ENCODE measurements around the gene CHCHD3. TPM values are rescaled to one million over a fixed set of nuclear protein-coding genes. Genes with fewer than 3 reads are reported as not detected.

Gene CHCHD3
- total RNA-seq, 3 donors from 2014 or later, result 71.9 to 76.4 (median 72.9) TPM

GRCh38 chr7:133119067-133119466 is 37.2 kb upstream of the CHCHD3 start:
- intact Hi-C loops (cut with DNase I, micrococcal nuclease), result no loop called here

GRCh38 chr7:133118261-133118660 is 36.4 kb upstream of the CHCHD3 start:
- Histone ChIP-seq H3K4me1 (ENCODE audit: low read depth) (no peaks in the 10 kb centered on the region), H3K9me3 (no peaks in the 10 kb centered on the region), H3K36me3 (ENCODE audit: low read depth) (no peaks in the 10 kb centered on the region), H3K4me3 (no peak overlapping the region)
- DNase-seq (no peak), ATAC-seq (no peak)
- no peak for TF ChIP-seq CTCF (IDR thresholded peaks at IDR 0.05)
- intact Hi-C loops (cut with DNase I, micrococcal nuclease), result no loop called here

More at GRCh38 chr7:133119067-133119466, 37.2 kb upstream of the CHCHD3 start:
- H3K9me3 ChIP-seq, result no peaks in the 10 kb centered on the region
- H3K4me3 ChIP-seq, result no peak overlapping the region
- DNase-seq (no peak), ATAC-seq (no peak)
- H3K36me3 ChIP-seq (ENCODE audit: low read depth), result no peaks in the 10 kb centered on the region
- no peaks in the 10 kb centered on the region for H3K4me1 ChIP-seq (ENCODE audit: low read depth)
- TF ChIP-seq CTCF (IDR thresholded peaks at IDR 0.05), result no peak

- no peaks in the 10 kb centered on the region for H3K9me3 ChIP-seq
- intact Hi-C loops (cut with DNase I, micrococcal nuclease), result no loop called here
- no peaks in the 10 kb centered on the region for H3K4me1 ChIP-seq (ENCODE audit: low read depth)
- DNase-seq, result no peak
- no peak for TF ChIP-seq CTCF (IDR thresholded peaks at IDR 0.05)
- no peaks in the 10 kb centered on the region for H3K36me3 ChIP-seq (ENCODE audit: low read depth)
- no peak overlapping the region for H3K4me3 ChIP-seq
- ATAC-seq, result no peak
These were observed 35.6 kb upstream of the CHCHD3 start for GRCh38 chr7:133117452-133117851.

- Histone ChIP-seq H3K36me3 (ENCODE audit: low read depth) (no peaks in the 10 kb centered on the region), H3K4me1 (ENCODE audit: low read depth) (no peaks in the 10 kb centered on the region), H3K4me3 (no peak overlapping the region), H3K9me3 (no peaks in the 10 kb centered on the region)
- DNase-seq (no peak), ATAC-seq (no peak)
- intact Hi-C loops (cut with DNase I, micrococcal nuclease), result no loop called here
- no peak for TF ChIP-seq CTCF (IDR thresholded peaks at IDR 0.05)
These were observed 33.7 kb upstream of the CHCHD3 start for GRCh38 chr7:133115596-133115995.

GRCh38 chr7:133114519-133114918 is 32.6 kb upstream of the CHCHD3 start:
- no peaks in the 10 kb centered on the region for H3K9me3 ChIP-seq

More at GRCh38 chr7:133114519-133114918, 32.6 kb upstream of the CHCHD3 start:
- no peaks in the 10 kb centered on the region for H3K4me1 ChIP-seq (ENCODE audit: low read depth)
- DNase-seq (no peak), ATAC-seq (no peak)
- no peak overlapping the region for H3K4me3 ChIP-seq
- intact Hi-C loops (cut with DNase I, micrococcal nuclease), result no loop called here
- H3K36me3 ChIP-seq (ENCODE audit: low read depth), result no peaks in the 10 kb centered on the region
- TF ChIP-seq CTCF (IDR thresholded peaks at IDR 0.05), result no peak

All from mucosa of descending colon (tissue), 3 donors.